HepG2 (cell line): ENCODE results near the gene ATG5. TPM values are rescaled to one million over a fixed set of nuclear protein-coding genes. Genes with fewer than 3 reads are reported as not detected.

Source experiments
- ATAC-seq: fragments of 200-7000 bp; cut with Tn5 transposase; 3 replicates; pipeline ENCODE4 v1.9.1; 2020; ENCODE audit warnings: mild to moderate bottlenecking, moderate library complexity
- BruUV-seq: library from RNA; stranded (reverse); fragments of 400-500 nt; replicated peaks from 2 replicates; lab custom pipeline; 2021; lab: Mats Ljungman, UMichigan
- CTCF ChIA-PET: fragments of 300-600 bp; formaldehyde crosslinking; extraction: SDS; loops from one replicate; lab custom pipeline; 2021; ENCODE audit warnings: low total read pairs, inconsistent platforms, low intra/inter-chr PET ratio; lab: Yijun Ruan, JAX
- POLR2A ChIA-PET: fragments of 350-600 bp; sonication (Branson Sonifier 250); formaldehyde crosslinking; loops from one replicate; lab custom pipeline; 2020; ENCODE audit warnings: antibody characterized with exemption, inconsistent platforms; lab: Yijun Ruan, JAX
- DNase-seq: peaks from one replicate; pipeline ENCODE4 v3.0.0-alpha.2; 2015; ENCODE audit warnings: low spot score
- FAIRE-seq: peaks from 3 replicates; lab custom pipeline; 2011; peaks lifted over from hg19 to GRCh38; lab: Jason Lieb, UNC
- H2AFZ ChIP-seq: one replicate; pipeline ENCODE4 v1.6.1; 2011; ENCODE audit warnings: low read length, inconsistent platforms
- H3K27ac ChIP-seq: fragments of 300-600 bp; 3 replicates; pipeline ENCODE4 v1.8.0; 2011; ENCODE audit warnings: mixed run types, mild to moderate bottlenecking, mixed read lengths, low read length, inconsistent platforms; ENCODE audit not compliant: insufficient read depth; ENCODE audit errors: extremely low read length
- H3K27me3 ChIP-seq, 2 experiments: fragments of 200-600 bp in 1 of 2; 2 replicates in 1 of 2; 3 replicates in 1 of 2; pipeline versions ENCODE4 v1.6.0 to v1.8.0; 2011; ENCODE audit warnings: low read length in 2 of 2, mild to moderate bottlenecking in 2 of 2, moderate library complexity in 2 of 2, inconsistent platforms in 1 of 2; ENCODE audit not compliant: insufficient read depth in 2 of 2, control insufficient read depth in 1 of 2
- H3K36me3 ChIP-seq, 2 experiments: fragments of 200-600 bp in 1 of 2; replicated peaks in 1 of 2; 2 replicates in 1 of 2; 3 replicates in 1 of 2; pipeline versions ENCODE4 v1.5.1 to v1.8.0; 2011; ENCODE audit warnings: low read length in 2 of 2, inconsistent platforms in 1 of 2; ENCODE audit not compliant: insufficient read depth in 2 of 2, control insufficient read depth in 1 of 2
- H3K4me1 ChIP-seq: 2 replicates; pipeline ENCODE4 v1.5.1; 2012; ENCODE audit warnings: low read length, inconsistent platforms; ENCODE audit not compliant: insufficient read depth
- H3K4me2 ChIP-seq: 2 replicates; pipeline ENCODE4 v1.6.0; 2011; ENCODE audit warnings: low read depth, low read length, inconsistent platforms
- H3K4me3 ChIP-seq, 3 experiments: fragments of 200-600 bp in 1 of 3; sonication (generic), shearing (Covaris generic) in 1 of 3; replicated peaks in 1 of 3; 2 replicates each; pipeline ENCODE4 v1.5.1; 2011 to 2016; ENCODE audit warnings: low read length in 3 of 3, inconsistent platforms in 2 of 3, low read depth in 2 of 3, mild to moderate bottlenecking in 2 of 3, control low read depth in 1 of 3, mixed read lengths in 1 of 3; ENCODE audit not compliant: insufficient read depth in 1 of 3
- H3K79me2 ChIP-seq: one replicate; pipeline ENCODE4 v1.6.1; 2011; ENCODE audit warnings: low read length, inconsistent platforms; ENCODE audit not compliant: insufficient read depth
- H3K9ac ChIP-seq: 2 replicates; pipeline ENCODE4 v1.6.0; 2011; ENCODE audit warnings: mild to moderate bottlenecking, low read depth, low read length, inconsistent platforms; ENCODE audit not compliant: insufficient read depth
- H3K9me3 ChIP-seq: 2 replicates; pipeline ENCODE4 v1.5.1; 2012; ENCODE audit warnings: mild to moderate bottlenecking, low read length
- H4K20me1 ChIP-seq: 2 replicates; pipeline ENCODE4 v1.6.0; 2011; ENCODE audit warnings: inconsistent platforms, mild to moderate bottlenecking, low read length, moderate library complexity; ENCODE audit not compliant: insufficient read depth
- CBX1 ChIP-seq: IDR thresholded peaks from one replicate; pipeline ENCODE4 v1.6.1; 2016; ENCODE audit warnings: antibody characterized with exemption, low read depth
- FLYWCH1 ChIP-seq: sonication (generic); formaldehyde crosslinking; IDR thresholded peaks from 2 replicates; pipeline ENCODE4 v1.8.1; 2023; ENCODE audit warnings: mild to moderate bottlenecking, missing genetic modification reagents
- POGZ ChIP-seq: sonication (generic); formaldehyde crosslinking; IDR thresholded peaks from 2 replicates; pipeline ENCODE4 v1.4.0; 2020; ENCODE audit warnings: mild to moderate bottlenecking, missing genetic modification reagents
- RBFOX2 ChIP-seq: fragments of 200-400 bp; formaldehyde crosslinking; IDR thresholded peaks from 2 replicates; pipeline ENCODE4 v1.6.1; 2017; ENCODE audit warnings: low read depth, mild to moderate bottlenecking, low read length
- RFXANK ChIP-seq: IDR thresholded peaks from 2 replicates; pipeline ENCODE4 v1.6.1; 2016
- TBX3 ChIP-seq: fragments of 450-650 bp; IDR thresholded peaks from 2 replicates; pipeline ENCODE4 v1.6.1; 2017; ENCODE audit warnings: antibody characterized with exemption, mild to moderate bottlenecking, inconsistent platforms, borderline replicate concordance
- ZFP36 ChIP-seq: fragments of 150-350 bp; IDR thresholded peaks from 2 replicates; pipeline ENCODE4 v1.6.1; 2018; ENCODE audit warnings: borderline replicate concordance, low read length, low read depth; ENCODE audit not compliant: partially characterized antibody
- ZNF33A ChIP-seq: sonication (generic); formaldehyde crosslinking; IDR thresholded peaks from 2 replicates; pipeline ENCODE4 v1.5.1; 2020; ENCODE audit warnings: missing genetic modification reagents, mild to moderate bottlenecking, moderate library complexity, borderline replicate concordance
- ZNF33B ChIP-seq: sonication (generic); formaldehyde crosslinking; IDR thresholded peaks from 2 replicates; pipeline ENCODE4 v1.5.1; 2020; ENCODE audit warnings: mild to moderate bottlenecking, missing genetic modification reagents
- ZNF530 ChIP-seq: sonication (generic); formaldehyde crosslinking; IDR thresholded peaks from 2 replicates; pipeline ENCODE4 v1.5.0; 2020; ENCODE audit warnings: low read depth, mild to moderate bottlenecking, missing genetic modification reagents
- ZNF703 ChIP-seq: sonication (generic); formaldehyde crosslinking; IDR thresholded peaks from 2 replicates; pipeline ENCODE4 v1.5.1; 2020; ENCODE audit warnings: missing genetic modification reagents, mild to moderate bottlenecking, moderate library complexity, borderline replicate concordance
- ZNF782 ChIP-seq: sonication (generic); formaldehyde crosslinking; IDR thresholded peaks from 2 replicates; pipeline ENCODE4 v1.4.0; 2020; ENCODE audit warnings: missing genetic modification reagents, mild to moderate bottlenecking, borderline replicate concordance
- WGBS: methylation state at CpG from one replicate; pipeline ENCODE4 v1.1.6; 2017; ENCODE audit warnings: low lambda C conversion rate; 5-methylcytosine and 5-hydroxymethylcytosine counted together
- in situ Hi-C: cut with HindIII; loops from 2 replicates; pipeline ENCODE4 v1.10.0; 2017; ENCODE audit warnings: low pct_unique_long_range_greater_than_20kb; ENCODE audit not compliant: extremely low pct_ligation_motif_present
- intact Hi-C: fragments of 100-400 bp; cut with micrococcal nuclease; formaldehyde crosslinking; loops from one replicate; pipeline ENCODE4 v1.10.0; 2022; ENCODE audit not compliant: unreplicated experiment
- polyA plus RNA-seq, 8 experiments: library from polyadenylated mRNA; depleted of rRNA in 3 of 8; stranded (reverse) in 7 of 8; unstranded in 1 of 8; fragments of >200 nt; fragmentation: Illumina TruSeq in 4 of 8; extraction: Trizol in 4 of 8; gene quantifications; 2 replicates each; pipeline versions ENCODE4 v1.2.1 to v1.2.3, GENCODE V29; 2011 to 2016; ENCODE audit warnings: low read depth in 4 of 8, missing spikeins in 1 of 8, mixed read lengths in 1 of 8; ENCODE audit not compliant: insufficient read depth in 1 of 8
- total RNA-seq, 5 experiments: library from RNA; depleted of rRNA; stranded (reverse); fragments of >200 nt; fragmentation: Illumina TruSeq; extraction: Trizol; gene quantifications; 2 replicates each; pipeline ENCODE4 v1.2.3, GENCODE V29; 2016; ENCODE audit warnings: low read depth in 1 of 5
- TF ChIP-seq, protein P1 (sequence below), 2 experiments: sonication (generic) in 1 of 2; formaldehyde crosslinking in 1 of 2; IDR thresholded peaks; 2 replicates each; pipeline versions ENCODE4 v1.4.0 to v1.6.1; 2016 to 2020; ENCODE audit warnings: borderline replicate concordance in 1 of 2, low read depth in 1 of 2, mild to moderate bottlenecking in 1 of 2, missing genetic modification reagents in 1 of 2
- TF ChIP-seq, protein P2 (sequence below): sonication (generic); formaldehyde crosslinking; IDR thresholded peaks from 2 replicates; pipeline ENCODE4 v1.4.0; 2020; ENCODE audit warnings: low read depth, mild to moderate bottlenecking, missing genetic modification reagents

ATG5 gene
- total and polyA plus RNA-seq, 2 of the 13 experiments (the other 11 are each of a cell fraction or from before 2014, with no cell fraction given): 21.3 to 48.0 TPM

DNA sequence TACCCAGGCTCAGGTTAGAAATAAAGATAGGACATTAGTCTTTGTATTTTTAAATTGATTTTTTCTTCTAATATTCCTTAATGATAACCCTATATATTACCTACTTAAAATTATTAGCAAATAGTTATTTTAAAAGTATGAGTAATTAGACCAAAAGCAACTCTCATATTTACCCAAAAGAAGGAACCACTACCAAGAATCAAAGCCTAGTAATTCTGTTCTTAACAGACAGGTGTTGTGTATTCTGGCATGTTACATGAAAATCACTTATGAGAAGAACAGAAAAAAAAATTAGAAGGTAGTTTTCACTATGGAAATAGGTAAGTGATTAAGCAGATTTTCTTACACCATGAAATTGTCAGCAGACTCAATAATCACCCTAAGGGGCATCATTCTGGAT, 105.1 kb downstream of the ATG5 start (continued):
- TF ChIP-seq, protein P1, sequence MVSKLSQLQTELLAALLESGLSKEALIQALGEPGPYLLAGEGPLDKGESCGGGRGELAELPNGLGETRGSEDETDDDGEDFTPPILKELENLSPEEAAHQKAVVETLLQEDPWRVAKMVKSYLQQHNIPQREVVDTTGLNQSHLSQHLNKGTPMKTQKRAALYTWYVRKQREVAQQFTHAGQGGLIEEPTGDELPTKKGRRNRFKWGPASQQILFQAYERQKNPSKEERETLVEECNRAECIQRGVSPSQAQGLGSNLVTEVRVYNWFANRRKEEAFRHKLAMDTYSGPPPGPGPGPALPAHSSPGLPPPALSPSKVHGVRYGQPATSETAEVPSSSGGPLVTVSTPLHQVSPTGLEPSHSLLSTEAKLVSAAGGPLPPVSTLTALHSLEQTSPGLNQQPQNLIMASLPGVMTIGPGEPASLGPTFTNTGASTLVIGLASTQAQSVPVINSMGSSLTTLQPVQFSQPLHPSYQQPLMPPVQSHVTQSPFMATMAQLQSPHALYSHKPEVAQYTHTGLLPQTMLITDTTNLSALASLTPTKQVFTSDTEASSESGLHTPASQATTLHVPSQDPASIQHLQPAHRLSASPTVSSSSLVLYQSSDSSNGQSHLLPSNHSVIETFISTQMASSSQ (IDR thresholded peaks at IDR 0.05; ENCODE audit: low read depth): no peak
- TF ChIP-seq, protein P1 (CRISPR knock-in tag; IDR thresholded peaks at IDR 0.05; ENCODE audit: borderline replicate concordance): no peak
- TF ChIP-seq ZNF703 (no peak), ZNF782 (CRISPR knock-in tag) (no peak)
- TF ChIP-seq, all 625 proteins: peak for 0

DNA sequence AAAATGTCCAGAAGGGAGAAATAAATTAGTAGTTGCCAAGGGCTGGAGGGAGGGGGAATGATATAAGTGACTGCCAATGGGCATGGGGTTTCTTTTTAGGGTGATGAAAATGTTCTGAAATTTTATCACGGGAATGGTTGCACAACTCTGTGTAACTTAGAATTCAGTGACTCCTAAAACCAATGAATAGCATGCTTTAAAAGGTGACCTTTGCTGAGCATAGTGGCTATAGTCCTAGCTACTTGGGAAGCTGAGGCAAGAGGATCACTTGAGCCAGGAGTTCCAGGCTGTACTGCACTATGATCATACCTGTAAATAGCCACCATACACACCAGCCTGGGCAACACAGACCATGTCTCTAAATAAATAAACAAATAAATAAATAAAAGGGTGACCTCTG, 109.0 kb downstream of the ATG5 start:
- H3K9me3 ChIP-seq: no peaks in the 10 kb centered on the region
- no peak overlapping the region for H3K27ac ChIP-seq
- BruUV-seq: no TSS peak
- 100% methylated on average over 1 of the region's 1 CpG for WGBS
- in situ Hi-C loops: loop anchor here (25.0 kb wide), 1 partner anchor 479 kb away; no protein-coding TSS in a partner anchor
- H3K4me2 ChIP-seq: no peak overlapping the region
- H2AFZ ChIP-seq: no peak overlapping the region
- no peak overlapping the region for H3K4me3 ChIP-seq
- intact Hi-C loops: no loop called here
- no peaks in the 10 kb centered on the region for H3K27me3 ChIP-seq
- ChIA-PET CTCF (no interaction called here), POLR2A (no interaction called here)
- no peak overlapping the region for H3K9ac ChIP-seq
- no peak for FAIRE-seq
- no peaks in the 10 kb centered on the region for H4K20me1 ChIP-seq
- DNase-seq: no peak
- no peaks in the 10 kb centered on the region for H3K36me3 ChIP-seq
- TF ChIP-seq RFXANK (CRISPR knock-in tag) (no peak), TBX3 (no peak), FLYWCH1 (CRISPR knock-in tag) (no peak), ZFP36 (no peak), ZNF33A (CRISPR knock-in tag) (no peak), ZNF33B (CRISPR knock-in tag) (no peak), POGZ (no peak), RBFOX2 (no peak), CBX1 (no peak), ZNF530 (no peak)
- TF ChIP-seq, protein P2, sequence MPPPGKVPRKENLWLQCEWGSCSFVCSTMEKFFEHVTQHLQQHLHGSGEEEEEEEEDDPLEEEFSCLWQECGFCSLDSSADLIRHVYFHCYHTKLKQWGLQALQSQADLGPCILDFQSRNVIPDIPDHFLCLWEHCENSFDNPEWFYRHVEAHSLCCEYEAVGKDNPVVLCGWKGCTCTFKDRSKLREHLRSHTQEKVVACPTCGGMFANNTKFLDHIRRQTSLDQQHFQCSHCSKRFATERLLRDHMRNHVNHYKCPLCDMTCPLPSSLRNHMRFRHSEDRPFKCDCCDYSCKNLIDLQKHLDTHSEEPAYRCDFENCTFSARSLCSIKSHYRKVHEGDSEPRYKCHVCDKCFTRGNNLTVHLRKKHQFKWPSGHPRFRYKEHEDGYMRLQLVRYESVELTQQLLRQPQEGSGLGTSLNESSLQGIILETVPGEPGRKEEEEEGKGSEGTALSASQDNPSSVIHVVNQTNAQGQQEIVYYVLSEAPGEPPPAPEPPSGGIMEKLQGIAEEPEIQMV (CRISPR knock-in tag): no peak
- H3K4me1 ChIP-seq: no peaks in the 10 kb centered on the region
- H3K79me2 ChIP-seq: no peaks in the 10 kb centered on the region
- ATAC-seq: no peak
